SK-N-SH treated with all-trans-retinoic acid at 6 μM for 48 hours (cell line): ENCODE measurements around the gene GPR156.

Source experiments
- ATAC-seq: fragments of 200-7000 bp; cut with Tn5 transposase; 3 replicates; pipeline ENCODE4 v1.9.1; 2020; ENCODE audit warnings: mild to moderate bottlenecking, moderate library complexity
- ARNTL ChIP-seq: fragments of 450-650 bp; formaldehyde crosslinking; IDR thresholded peaks from 2 replicates; pipeline ENCODE4 v1.5.0; 2020; ENCODE audit warnings: low read depth, mild to moderate bottlenecking, moderate library complexity, borderline replicate concordance
- BACH2 ChIP-seq: fragments of 250-450 bp; sonication (Bioruptor Pico); IDR thresholded peaks from 2 replicates; pipeline ENCODE4 v1.9.0; 2021; ENCODE audit warnings: mild to moderate bottlenecking, borderline replicate concordance
- CREB5 ChIP-seq: fragments of 250-450 bp; sonication (Bioruptor Pico); IDR thresholded peaks from 2 replicates; pipeline ENCODE4 v1.5.1; 2020; ENCODE audit warnings: low read depth, mild to moderate bottlenecking, moderate library complexity
- CSDC2 ChIP-seq: fragments of 250-450 bp; sonication (Bioruptor Pico); IDR thresholded peaks from 2 replicates; pipeline ENCODE4 v1.5.0; 2020; ENCODE audit warnings: mild to moderate bottlenecking, moderate library complexity
- ESRRG ChIP-seq: fragments of 250-450 bp; sonication (Bioruptor Pico); IDR thresholded peaks from 2 replicates; pipeline ENCODE4 v1.6.1; 2021; ENCODE audit warnings: mild to moderate bottlenecking
- ISL1 ChIP-seq: fragments of 250-450 bp; sonication (Bioruptor Pico); IDR thresholded peaks from 2 replicates; pipeline ENCODE4 v2.1.2; 2022; ENCODE audit warnings: mild to moderate bottlenecking, moderate library complexity
- OSR1 ChIP-seq: fragments of 250-450 bp; sonication (Bioruptor Pico); IDR thresholded peaks from 2 replicates; pipeline ENCODE4 v1.8.0; 2022; ENCODE audit warnings: moderate library complexity, mild to moderate bottlenecking, inconsistent platforms
- PPARA ChIP-seq: fragments of 250-450 bp; sonication (Bioruptor Pico); IDR thresholded peaks from 2 replicates; pipeline ENCODE4 v1.5.0; 2020; ENCODE audit warnings: mild to moderate bottlenecking, borderline replicate concordance
- RARB ChIP-seq: fragments of 250-450 bp; sonication (Bioruptor Pico); IDR thresholded peaks from 2 replicates; pipeline ENCODE4 v1.8.0; 2021; ENCODE audit warnings: mild to moderate bottlenecking, moderate library complexity
- SNAI2 ChIP-seq: fragments of 250-450 bp; sonication (Bioruptor Pico); IDR thresholded peaks from 2 replicates; pipeline ENCODE4 v1.5.0; 2020; ENCODE audit warnings: mild to moderate bottlenecking, moderate library complexity
- TCF4 ChIP-seq: fragments of 250-450 bp; sonication (Bioruptor Pico); IDR thresholded peaks from 2 replicates; pipeline ENCODE4 v1.8.0; 2021; ENCODE audit warnings: mild to moderate bottlenecking, moderate library complexity, borderline replicate concordance
- TOX ChIP-seq: fragments of 250-450 bp; sonication (Bioruptor Pico); IDR thresholded peaks from 2 replicates; pipeline ENCODE4 v1.8.0; 2021; ENCODE audit warnings: mild to moderate bottlenecking, moderate library complexity, borderline replicate concordance
- ZC3H10 ChIP-seq: fragments of 250-450 bp; sonication (Bioruptor Pico); IDR thresholded peaks from 2 replicates; pipeline ENCODE4 v1.5.1; 2021; ENCODE audit warnings: mild to moderate bottlenecking, moderate library complexity
- ZNF565 ChIP-seq: fragments of 450-650 bp; formaldehyde crosslinking; conservative IDR thresholded peaks from 2 replicates; pipeline ENCODE4 v1.5.0; 2020; ENCODE audit warnings: low read depth, mild to moderate bottlenecking, moderate library complexity
- ZNF70 ChIP-seq: fragments of 450-650 bp; formaldehyde crosslinking; IDR thresholded peaks from 2 replicates; pipeline ENCODE4 v1.5.0; 2020; ENCODE audit warnings: mild to moderate bottlenecking, moderate library complexity
- ZNF8 ChIP-seq: fragments of 450-650 bp; formaldehyde crosslinking; IDR thresholded peaks from 2 replicates; pipeline ENCODE4 v1.5.0; 2020; ENCODE audit warnings: mild to moderate bottlenecking, moderate library complexity
- TF ChIP-seq, protein P1 (sequence below): fragments of 250-450 bp; sonication (Bioruptor Pico); IDR thresholded peaks from 2 replicates; pipeline ENCODE4 v1.8.0; 2020; ENCODE audit warnings: mild to moderate bottlenecking, moderate library complexity, borderline replicate concordance
- TF ChIP-seq, protein P2 (sequence below): fragments of 250-450 bp; sonication (Bioruptor Pico); IDR thresholded peaks from 2 replicates; pipeline ENCODE4 v1.5.0; 2020; ENCODE audit warnings: mild to moderate bottlenecking, moderate library complexity
- TF ChIP-seq, protein P3 (sequence below): fragments of 250-450 bp; sonication (Bioruptor Pico); IDR thresholded peaks from 2 replicates; pipeline ENCODE4 v1.8.0; 2021; ENCODE audit warnings: low read depth, mild to moderate bottlenecking, moderate library complexity, borderline replicate concordance
- TF ChIP-seq, protein P4 (sequence below): fragments of 250-450 bp; sonication (Bioruptor Pico); IDR thresholded peaks from 2 replicates; pipeline ENCODE4 v1.5.1; 2021; ENCODE audit warnings: mild to moderate bottlenecking, moderate library complexity

Gene GPR156

GRCh38 chr3:120177151-120177550 is 107.9 kb downstream of the GPR156 start:
- TF ChIP-seq SNAI2 (CRISPR knock-in tag), result peak; percentile 48; the same call in 1 of the 2 replicates
- TF ChIP-seq PPARA (CRISPR knock-in tag), result no peak
- no peak for TF ChIP-seq ARNTL (CRISPR knock-in tag)
- TF ChIP-seq ZNF565 (CRISPR knock-in tag), result no peak
- no peak for TF ChIP-seq ISL1
- TF ChIP-seq CSDC2 (CRISPR knock-in tag), result 0 out of 2 replicates have a peak, but pooled peaks have one; percentile 29
- 0 out of 2 replicates have a peak, but pooled peaks have one; percentile 7 for TF ChIP-seq CREB5 (CRISPR knock-in tag)
- TF ChIP-seq, all 23 proteins: peak for 3
- peak; percentile 97 for ATAC-seq

DNA sequence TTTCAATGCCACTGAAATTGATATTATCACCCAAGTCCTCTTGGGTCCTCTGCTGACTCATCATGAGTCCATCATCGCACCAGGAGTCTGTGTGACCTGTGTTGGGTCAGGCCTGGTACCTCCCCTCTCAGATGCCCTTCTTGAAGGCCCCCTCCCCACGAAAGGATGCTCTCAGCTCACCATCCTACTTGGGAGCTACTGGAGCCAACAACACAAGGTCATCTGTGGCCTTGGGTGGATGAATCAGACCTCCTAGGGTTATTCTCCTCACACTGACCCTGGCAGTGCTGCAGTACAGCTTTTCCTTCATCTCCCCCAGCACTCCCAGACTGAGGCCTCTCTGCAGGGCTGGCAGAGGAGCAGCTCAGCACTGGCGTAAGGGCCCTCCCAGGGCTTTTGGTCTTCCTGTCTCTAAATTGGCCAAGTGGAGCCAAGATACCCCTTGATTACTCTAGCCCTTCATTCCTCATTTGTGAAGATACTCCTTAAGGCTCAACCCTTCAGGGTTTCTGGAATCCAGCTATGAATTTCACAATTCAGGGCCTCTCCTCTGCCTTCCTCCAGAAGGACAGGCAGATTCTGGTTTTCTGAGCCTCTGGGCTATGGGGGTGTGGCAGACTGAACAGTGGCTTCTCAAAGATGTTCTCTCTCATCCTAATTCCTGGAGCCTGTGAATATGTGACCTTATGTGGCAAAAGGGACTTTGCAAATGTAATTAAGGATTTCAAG is 110.0 kb downstream of the GPR156 start:
- no peak for ATAC-seq
- TF ChIP-seq OSR1 (CRISPR knock-in tag), result no peak
- TF ChIP-seq, protein P1, sequence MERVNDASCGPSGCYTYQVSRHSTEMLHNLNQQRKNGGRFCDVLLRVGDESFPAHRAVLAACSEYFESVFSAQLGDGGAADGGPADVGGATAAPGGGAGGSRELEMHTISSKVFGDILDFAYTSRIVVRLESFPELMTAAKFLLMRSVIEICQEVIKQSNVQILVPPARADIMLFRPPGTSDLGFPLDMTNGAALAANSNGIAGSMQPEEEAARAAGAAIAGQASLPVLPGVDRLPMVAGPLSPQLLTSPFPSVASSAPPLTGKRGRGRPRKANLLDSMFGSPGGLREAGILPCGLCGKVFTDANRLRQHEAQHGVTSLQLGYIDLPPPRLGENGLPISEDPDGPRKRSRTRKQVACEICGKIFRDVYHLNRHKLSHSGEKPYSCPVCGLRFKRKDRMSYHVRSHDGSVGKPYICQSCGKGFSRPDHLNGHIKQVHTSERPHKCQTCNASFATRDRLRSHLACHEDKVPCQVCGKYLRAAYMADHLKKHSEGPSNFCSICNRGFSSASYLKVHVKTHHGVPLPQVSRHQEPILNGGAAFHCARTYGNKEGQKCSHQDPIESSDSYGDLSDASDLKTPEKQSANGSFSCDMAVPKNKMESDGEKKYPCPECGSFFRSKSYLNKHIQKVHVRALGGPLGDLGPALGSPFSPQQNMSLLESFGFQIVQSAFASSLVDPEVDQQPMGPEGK (CRISPR knock-in tag), result no peak
- TF ChIP-seq ZC3H10 (CRISPR knock-in tag), result no peak
- TF ChIP-seq ESRRG (CRISPR knock-in tag), result no peak
- no peak for TF ChIP-seq ARNTL (CRISPR knock-in tag)
- no peak for TF ChIP-seq BACH2 (CRISPR knock-in tag)
- TF ChIP-seq ZNF8 (CRISPR knock-in tag), result no peak
- TF ChIP-seq, protein P2, sequence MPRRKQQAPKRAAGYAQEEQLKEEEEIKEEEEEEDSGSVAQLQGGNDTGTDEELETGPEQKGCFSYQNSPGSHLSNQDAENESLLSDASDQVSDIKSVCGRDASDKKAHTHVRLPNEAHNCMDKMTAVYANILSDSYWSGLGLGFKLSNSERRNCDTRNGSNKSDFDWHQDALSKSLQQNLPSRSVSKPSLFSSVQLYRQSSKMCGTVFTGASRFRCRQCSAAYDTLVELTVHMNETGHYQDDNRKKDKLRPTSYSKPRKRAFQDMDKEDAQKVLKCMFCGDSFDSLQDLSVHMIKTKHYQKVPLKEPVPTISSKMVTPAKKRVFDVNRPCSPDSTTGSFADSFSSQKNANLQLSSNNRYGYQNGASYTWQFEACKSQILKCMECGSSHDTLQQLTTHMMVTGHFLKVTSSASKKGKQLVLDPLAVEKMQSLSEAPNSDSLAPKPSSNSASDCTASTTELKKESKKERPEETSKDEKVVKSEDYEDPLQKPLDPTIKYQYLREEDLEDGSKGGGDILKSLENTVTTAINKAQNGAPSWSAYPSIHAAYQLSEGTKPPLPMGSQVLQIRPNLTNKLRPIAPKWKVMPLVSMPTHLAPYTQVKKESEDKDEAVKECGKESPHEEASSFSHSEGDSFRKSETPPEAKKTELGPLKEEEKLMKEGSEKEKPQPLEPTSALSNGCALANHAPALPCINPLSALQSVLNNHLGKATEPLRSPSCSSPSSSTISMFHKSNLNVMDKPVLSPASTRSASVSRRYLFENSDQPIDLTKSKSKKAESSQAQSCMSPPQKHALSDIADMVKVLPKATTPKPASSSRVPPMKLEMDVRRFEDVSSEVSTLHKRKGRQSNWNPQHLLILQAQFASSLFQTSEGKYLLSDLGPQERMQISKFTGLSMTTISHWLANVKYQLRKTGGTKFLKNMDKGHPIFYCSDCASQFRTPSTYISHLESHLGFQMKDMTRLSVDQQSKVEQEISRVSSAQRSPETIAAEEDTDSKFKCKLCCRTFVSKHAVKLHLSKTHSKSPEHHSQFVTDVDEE, result no peak
- no peak for TF ChIP-seq ZNF70 (CRISPR knock-in tag)
- no peak for TF ChIP-seq TOX (CRISPR knock-in tag)
- TF ChIP-seq CSDC2 (CRISPR knock-in tag), result no peak
- TF ChIP-seq, protein P3, sequence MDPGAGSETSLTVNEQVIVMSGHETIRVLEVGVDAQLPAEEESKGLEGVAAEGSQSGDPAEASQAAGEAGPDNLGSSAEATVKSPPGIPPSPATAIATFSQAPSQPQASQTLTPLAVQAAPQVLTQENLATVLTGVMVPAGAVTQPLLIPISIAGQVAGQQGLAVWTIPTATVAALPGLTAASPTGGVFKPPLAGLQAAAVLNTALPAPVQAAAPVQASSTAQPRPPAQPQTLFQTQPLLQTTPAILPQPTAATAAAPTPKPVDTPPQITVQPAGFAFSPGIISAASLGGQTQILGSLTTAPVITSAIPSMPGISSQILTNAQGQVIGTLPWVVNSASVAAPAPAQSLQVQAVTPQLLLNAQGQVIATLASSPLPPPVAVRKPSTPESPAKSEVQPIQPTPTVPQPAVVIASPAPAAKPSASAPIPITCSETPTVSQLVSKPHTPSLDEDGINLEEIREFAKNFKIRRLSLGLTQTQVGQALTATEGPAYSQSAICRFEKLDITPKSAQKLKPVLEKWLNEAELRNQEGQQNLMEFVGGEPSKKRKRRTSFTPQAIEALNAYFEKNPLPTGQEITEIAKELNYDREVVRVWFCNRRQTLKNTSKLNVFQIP (CRISPR knock-in tag), result no peak
- no peak for TF ChIP-seq RARB (CRISPR knock-in tag)
- no peak for TF ChIP-seq PPARA (CRISPR knock-in tag)
- no peak for TF ChIP-seq SNAI2 (CRISPR knock-in tag)
- no peak for TF ChIP-seq TCF4 (CRISPR knock-in tag)
- TF ChIP-seq ZNF565 (CRISPR knock-in tag), result no peak
- TF ChIP-seq, protein P4, sequence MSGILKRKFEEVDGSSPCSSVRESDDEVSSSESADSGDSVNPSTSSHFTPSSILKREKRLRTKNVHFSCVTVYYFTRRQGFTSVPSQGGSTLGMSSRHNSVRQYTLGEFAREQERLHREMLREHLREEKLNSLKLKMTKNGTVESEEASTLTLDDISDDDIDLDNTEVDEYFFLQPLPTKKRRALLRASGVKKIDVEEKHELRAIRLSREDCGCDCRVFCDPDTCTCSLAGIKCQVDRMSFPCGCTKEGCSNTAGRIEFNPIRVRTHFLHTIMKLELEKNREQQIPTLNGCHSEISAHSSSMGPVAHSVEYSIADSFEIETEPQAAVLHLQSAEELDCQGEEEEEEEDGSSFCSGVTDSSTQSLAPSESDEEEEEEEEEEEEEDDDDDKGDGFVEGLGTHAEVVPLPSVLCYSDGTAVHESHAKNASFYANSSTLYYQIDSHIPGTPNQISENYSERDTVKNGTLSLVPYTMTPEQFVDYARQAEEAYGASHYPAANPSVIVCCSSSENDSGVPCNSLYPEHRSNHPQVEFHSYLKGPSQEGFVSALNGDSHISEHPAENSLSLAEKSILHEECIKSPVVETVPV, result no peak
- no peak for TF ChIP-seq ISL1
